Measurements from ENCODE around the gene CARD14.

DNA sequence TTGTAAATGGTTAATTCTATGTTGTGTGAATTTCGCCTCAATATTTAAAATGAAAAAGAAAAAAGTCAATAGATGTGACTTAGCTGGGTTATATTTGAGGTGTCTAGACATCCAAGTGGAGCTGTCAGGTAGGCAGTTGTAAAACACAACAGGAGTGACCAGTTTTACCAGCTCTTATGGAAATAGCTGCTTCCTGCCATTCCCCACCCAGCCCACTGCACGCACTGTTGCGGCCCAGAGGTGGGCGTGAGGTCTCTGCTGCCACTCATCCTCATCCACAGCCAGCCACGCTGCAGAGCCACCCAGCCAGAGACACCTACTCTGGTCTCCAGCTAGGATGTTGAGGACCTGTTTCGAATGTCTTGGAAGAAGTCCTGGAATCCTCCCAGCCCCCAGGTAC lies 3.4 kb upstream of the CARD14 start:
- TF ChIP-seq, protein P1, sequence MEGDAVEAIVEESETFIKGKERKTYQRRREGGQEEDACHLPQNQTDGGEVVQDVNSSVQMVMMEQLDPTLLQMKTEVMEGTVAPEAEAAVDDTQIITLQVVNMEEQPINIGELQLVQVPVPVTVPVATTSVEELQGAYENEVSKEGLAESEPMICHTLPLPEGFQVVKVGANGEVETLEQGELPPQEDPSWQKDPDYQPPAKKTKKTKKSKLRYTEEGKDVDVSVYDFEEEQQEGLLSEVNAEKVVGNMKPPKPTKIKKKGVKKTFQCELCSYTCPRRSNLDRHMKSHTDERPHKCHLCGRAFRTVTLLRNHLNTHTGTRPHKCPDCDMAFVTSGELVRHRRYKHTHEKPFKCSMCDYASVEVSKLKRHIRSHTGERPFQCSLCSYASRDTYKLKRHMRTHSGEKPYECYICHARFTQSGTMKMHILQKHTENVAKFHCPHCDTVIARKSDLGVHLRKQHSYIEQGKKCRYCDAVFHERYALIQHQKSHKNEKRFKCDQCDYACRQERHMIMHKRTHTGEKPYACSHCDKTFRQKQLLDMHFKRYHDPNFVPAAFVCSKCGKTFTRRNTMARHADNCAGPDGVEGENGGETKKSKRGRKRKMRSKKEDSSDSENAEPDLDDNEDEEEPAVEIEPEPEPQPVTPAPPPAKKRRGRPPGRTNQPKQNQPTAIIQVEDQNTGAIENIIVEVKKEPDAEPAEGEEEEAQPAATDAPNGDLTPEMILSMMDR (IDR thresholded peaks at IDR 0.05 in 8 of 11, conservative IDR thresholded peaks at IDR 0.05 in 3 of 11), result no peak
- no peak for TF ChIP-seq POLR2AphosphoS5 (IDR thresholded peaks at IDR 0.05)
